DOHH2 (cell line): Measurements from ENCODE around the gene CCDC152.

Experiments used
- CTCF ChIP-seq: fragments of 200-600 bp; sonication (generic); IDR thresholded peaks from one replicate; pipeline ENCODE4 v1.5.1; 2014; ENCODE audit warnings: antibody characterized with exemption, mild to moderate bottlenecking, low read depth, low read length; ENCODE audit not compliant: poor library complexity, severe bottlenecking
- EZH2phosphoT487 ChIP-seq: fragments of 200-600 bp; sonication (generic); IDR thresholded peaks from 2 replicates; pipeline ENCODE4 v1.6.1; 2017; ENCODE audit warnings: borderline replicate concordance, mild to moderate bottlenecking, antibody characterized with exemption, low read length, moderate library complexity, mixed read lengths

DNA sequence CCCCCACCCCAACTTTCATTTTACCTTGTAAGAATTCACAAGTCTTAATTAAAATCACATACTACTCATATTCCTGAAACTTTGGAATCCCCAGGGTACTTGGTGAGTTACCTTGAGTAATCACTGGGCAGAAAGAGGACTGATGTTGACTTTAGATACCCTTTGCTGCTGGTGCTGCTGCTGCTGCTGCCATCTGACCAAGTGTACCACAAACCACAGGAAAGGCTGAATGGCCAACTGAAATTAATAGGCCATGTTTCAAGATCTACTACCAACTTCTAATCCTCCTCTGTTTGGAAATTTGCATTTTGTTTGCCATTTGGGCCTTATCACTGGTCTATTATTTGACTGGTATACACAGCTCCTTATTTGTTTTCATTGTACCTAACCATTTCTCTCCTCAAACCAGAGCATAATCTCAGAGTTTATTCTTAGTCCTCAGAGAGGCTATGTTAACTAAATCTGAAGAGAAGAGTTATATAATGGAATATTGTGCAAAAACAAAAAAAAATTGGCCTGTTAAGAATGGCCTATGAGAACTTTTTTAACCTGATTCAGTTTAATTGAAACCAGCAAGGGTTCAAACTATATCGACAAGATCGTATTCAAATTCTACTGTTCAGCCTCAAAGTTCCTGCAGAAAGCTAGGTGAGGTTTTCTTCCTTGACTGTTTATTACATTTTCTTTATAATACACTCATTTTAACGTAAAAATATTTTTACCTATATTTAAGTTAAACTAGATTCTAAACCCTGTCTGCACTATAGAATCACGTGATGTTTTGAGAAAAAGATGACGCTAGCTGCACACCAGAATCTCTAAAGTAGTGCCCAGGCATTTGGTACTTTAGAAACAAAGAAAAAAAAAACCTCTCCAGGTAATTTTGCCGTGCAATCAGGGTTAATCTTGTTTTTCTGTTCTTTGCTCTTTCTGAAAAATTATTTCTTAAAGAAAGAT lies 41.9 kb downstream of the CCDC152 start:
- TF ChIP-seq CTCF (no peak), EZH2phosphoT487 (no peak)
